EH (cell line): Measurements from ENCODE around the gene GTF2H2.
"Not testable (repeated sequence)": the region's sequence is repeated elsewhere in the genome, so short reads cannot be mapped to it uniquely, and the experiment has no call there.

ENCODE experiments used
- DNase-seq: peaks from one replicate; pipeline ENCODE4 v3.0.0-alpha.2; 2015; ENCODE audit warnings: low read depth

The GTF2H2 gene

GRCh38 chr5:71067262-71067928, at the start of gene GTF2H2:
Gene GTF2H2 (minus strand): TSS chr5:71067676. CDS start chr5:71062763, 4,913 bp downstream.
- DNase-seq: not testable (repeated sequence)

GRCh38 chr5:71109730-71110275, 42.3 kb upstream of the GTF2H2 start:
- DNase-seq: not testable (repeated sequence)

DNA sequence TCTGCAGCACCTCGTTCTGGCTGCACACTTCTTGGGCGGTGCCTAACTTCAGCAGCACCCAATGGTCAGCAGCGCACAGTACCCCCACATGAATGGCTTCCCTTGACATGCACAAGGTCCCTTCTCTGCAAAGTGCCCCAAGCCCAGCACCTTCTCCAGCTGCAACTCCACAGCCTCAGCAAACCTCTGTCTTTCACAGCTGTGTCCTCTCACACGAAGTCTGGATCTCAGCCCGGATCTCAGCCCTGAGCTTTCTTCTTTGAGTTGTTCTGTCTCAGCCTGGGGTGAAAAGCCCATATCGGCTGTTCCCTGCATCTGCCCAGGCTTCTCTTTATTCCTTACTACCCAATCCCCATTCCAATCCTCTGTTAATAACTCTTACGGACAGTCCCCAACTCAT, 32.5 kb upstream of the GTF2H2 start:
- DNase-seq: not testable (repeated sequence)

DNA sequence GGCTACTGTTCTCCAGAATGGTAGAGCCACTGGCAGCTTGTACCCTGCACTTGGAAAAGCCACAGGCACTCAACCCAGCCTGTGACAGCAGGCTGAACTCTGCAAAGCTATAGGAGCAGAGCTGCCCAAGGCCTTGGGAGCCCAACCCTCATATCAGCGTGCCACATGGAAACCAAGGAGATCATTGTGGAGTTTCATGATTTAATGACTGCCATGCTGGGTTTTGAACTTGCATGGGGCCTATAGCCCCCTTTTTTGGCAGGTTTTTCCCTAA, 30.4 kb upstream of the GTF2H2 start:
- not testable (repeated sequence) for DNase-seq

GRCh38 chr5:71097173-71097929, 29.9 kb upstream of the GTF2H2 start:
- not testable (repeated sequence) for DNase-seq

DNA sequence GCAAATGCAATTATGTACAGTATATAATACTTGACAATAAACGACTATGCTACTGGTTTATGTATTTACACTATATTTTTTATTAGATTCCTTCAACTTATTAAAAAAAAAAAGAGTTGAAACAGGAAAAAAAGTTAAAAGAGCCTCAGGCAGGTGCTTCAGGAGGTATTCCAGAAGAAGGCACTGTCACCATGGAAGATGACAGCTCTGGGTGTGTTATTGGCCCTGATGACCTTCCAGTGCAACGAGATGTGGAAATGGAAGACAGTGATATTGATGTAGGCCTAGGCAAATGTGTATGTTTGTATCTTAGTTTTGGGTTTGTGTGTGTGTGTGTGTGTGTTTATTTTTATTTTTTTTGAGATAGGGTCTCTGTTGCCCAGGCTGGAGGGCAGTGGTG, 22.3 kb upstream of the GTF2H2 start:
- DNase-seq: not testable (repeated sequence)

DNA sequence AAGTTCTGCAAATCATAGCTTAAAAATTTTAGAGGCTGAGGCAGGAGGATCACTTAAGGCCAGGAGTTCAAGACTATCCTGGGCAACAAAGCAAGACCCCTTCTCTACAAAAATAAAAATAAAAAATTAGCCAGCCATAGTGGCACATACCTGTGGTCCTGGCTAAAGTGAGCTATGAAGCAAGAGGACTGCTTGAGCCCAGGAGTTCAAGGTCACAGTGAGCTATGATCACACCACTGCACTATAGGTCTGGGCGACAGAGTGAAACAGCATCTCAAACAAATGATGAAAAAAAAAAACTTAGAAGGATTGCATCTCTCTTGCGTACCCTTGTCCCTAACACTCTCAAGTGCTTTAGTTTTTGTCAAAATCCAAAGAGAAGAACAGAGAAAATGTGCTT, 21.3 kb upstream of the GTF2H2 start:
- DNase-seq: not testable (repeated sequence)

GRCh38 chr5:71086145-71086544, 18.7 kb upstream of the GTF2H2 start:
- DNase-seq: not testable (repeated sequence)

- DNase-seq: not testable (repeated sequence)
Measured at GRCh38 chr5:71084280-71085063, 17.0 kb upstream of the GTF2H2 start.

DNA sequence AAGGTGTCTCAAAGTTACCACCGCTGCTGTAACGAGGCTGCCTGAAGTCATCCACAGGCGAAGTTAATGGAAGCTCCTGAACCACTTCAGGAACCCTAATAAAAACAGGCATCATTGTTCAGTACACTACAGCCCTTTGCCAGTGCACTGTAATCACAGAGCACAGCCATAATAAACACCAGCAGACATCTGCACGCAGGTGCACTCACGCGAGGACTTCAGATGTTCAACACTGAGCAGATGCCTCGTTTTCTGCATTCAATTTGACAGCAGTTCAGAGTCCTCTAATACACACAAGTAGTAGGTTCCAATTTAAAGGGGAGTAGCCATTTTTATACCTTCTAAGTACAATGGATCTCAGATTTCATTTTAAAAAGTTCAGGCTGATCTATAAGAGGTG, 15.4 kb upstream of the GTF2H2 start:
- not testable (repeated sequence) for DNase-seq

DNA sequence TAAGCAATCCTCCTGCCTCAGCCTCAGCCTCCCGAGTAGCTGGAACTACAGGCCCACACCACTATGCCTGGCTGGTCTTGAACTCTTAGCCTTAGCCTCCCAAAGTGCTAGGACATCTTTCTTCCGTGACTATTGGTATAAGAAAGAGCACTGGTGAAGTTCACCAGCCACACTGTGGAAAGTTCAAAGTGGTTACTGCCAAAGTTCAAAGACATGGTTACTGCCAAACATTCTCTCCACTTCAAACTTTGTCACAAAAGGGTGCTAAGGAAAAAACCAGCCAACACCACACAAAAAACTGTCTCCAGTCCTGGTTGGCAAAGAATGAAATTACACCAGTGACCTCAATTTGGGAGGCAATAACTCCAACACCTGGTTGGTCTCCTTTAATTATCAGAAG, 14.9 kb upstream of the GTF2H2 start:
- DNase-seq: not testable (repeated sequence)

GRCh38 chr5:71061322-71061721, 6.2 kb downstream of the GTF2H2 start:
- not testable (repeated sequence) for DNase-seq

- not testable (repeated sequence) for DNase-seq
Measured at GRCh38 chr5:71059426-71059825, 8.1 kb downstream of the GTF2H2 start.

DNA sequence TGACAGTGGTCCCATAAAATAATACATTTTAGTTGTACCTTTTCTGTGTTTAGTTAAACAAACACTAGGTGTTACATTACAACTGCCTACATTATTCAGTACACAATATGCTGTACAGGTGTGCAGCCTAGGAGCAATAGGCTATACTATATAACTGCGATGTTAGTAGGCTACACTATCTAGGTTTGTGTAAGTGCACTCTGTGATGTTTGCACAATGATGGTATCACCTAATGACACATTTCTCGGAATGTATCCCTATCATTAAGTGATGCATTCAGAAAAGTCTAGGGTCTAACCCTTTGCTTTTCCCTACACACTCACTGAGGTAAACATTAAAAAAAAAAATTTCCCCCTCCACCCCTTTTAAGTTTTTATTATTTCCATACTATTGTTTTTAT, 22.7 kb downstream of the GTF2H2 start:
- not testable (repeated sequence) for DNase-seq

DNA sequence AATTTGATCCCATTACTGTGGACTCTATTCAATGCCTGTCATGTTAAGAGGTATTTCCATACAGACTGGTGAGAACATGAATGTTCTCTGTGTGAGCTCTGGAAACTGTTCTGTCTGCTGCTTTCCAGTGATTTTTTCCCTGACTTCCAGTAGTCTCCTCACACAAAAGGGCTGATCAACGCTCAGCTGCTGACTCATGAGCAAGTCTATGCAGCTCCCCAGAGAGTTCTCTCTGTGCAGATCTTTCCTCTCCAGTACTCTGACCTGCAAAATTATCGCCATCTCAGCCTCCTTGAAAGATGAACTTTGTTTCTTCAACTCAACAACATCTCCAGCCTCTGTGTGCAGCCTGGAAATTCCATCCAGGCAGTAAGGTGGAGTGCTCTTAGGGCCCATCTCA, 23.3 kb downstream of the GTF2H2 start:
- not testable (repeated sequence) for DNase-seq

GRCh38 chr5:71031046-71031776, 36.3 kb downstream of the GTF2H2 start:
- DNase-seq: not testable (repeated sequence)

GRCh38 chr5:71025289-71025953, 42.1 kb downstream of the GTF2H2 start, which contains the start of gene NAIP:
Gene NAIP (minus strand): TSS chr5:71025339. CDS start chr5:71012915, 12,424 bp downstream.
- DNase-seq: not testable (repeated sequence)

- DNase-seq: not testable (repeated sequence)
Measured at GRCh38 chr5:71020643-71021042, 46.8 kb downstream of the GTF2H2 start.

GRCh38 chr5:71018376-71019005, 49.0 kb downstream of the GTF2H2 start:
- not testable (repeated sequence) for DNase-seq

- DNase-seq: no peak
Measured at GRCh38 chr5:71014176-71014575, 53.3 kb downstream of the GTF2H2 start.

- no peak for DNase-seq
Measured at GRCh38 chr5:71013575-71013974, 53.9 kb downstream of the GTF2H2 start.
